Panc1 (cell line): ENCODE results near the gene GALNT9.

Experiments
- CTCF ChIP-seq: fragments of 450-650 bp; IDR thresholded peaks from 2 replicates; pipeline ENCODE4 v1.5.1; 2017; ENCODE audit warnings: mild to moderate bottlenecking
- POLR2AphosphoS5 ChIP-seq: IDR thresholded peaks from 2 replicates; pipeline ENCODE4 v1.6.1; 2012; ENCODE audit warnings: mild to moderate bottlenecking, low read depth, low read length, moderate library complexity
- REST ChIP-seq, 2 experiments: IDR thresholded peaks; 2 replicates each; pipeline ENCODE4 v1.6.1; 2011 to 2012; ENCODE audit warnings: low read depth in 2 of 2, control low read depth in 1 of 2, low read length in 1 of 2, mild to moderate bottlenecking in 1 of 2, moderate library complexity in 1 of 2; ENCODE audit not compliant: insufficient read depth in 1 of 2
- SIN3A ChIP-seq: IDR thresholded peaks from 2 replicates; pipeline ENCODE4 v1.6.1; 2012; ENCODE audit warnings: low read depth, mild to moderate bottlenecking, low read length, moderate library complexity, borderline replicate concordance; ENCODE audit not compliant: insufficient read depth
- TCF7L2 ChIP-seq: IDR thresholded peaks from 2 replicates; pipeline ENCODE4 v1.6.1; 2011; ENCODE audit warnings: mild to moderate bottlenecking, low read depth, low read length, inconsistent platforms

GRCh38 chr12:132305991-132306884, 23.2 kb downstream of the GALNT9 start:
- TF ChIP-seq POLR2AphosphoS5 (no peak), CTCF (no peak), SIN3A (no peak), REST (IDR thresholded peaks at IDR 0.05; ENCODE audit: insufficient read depth in 1 of 2, low read depth in 2 of 2, low read length in 1 of 2) (no peak), TCF7L2 (no peak)
